Astrocyte of the spinal cord (primary cell): ENCODE measurements around the gene CAMTA1.

Source experiments
- DNase-seq: peaks from one replicate; pipeline ENCODE4 v3.0.0; 2011; ENCODE audit warnings: low read depth, low spot score
- H3K4me3 ChIP-seq: 2 replicates; pipeline ENCODE4 v1.5.1; 2011; ENCODE audit warnings: low read depth, mild to moderate bottlenecking, low read length, moderate library complexity
- CTCF ChIP-seq: IDR thresholded peaks from 2 replicates; pipeline ENCODE4 v1.5.1; 2012; ENCODE audit warnings: low read depth, mild to moderate bottlenecking, low read length, inconsistent platforms
- in situ Hi-C: cut with HindIII; loops from 2 replicates; pipeline ENCODE4 v1.10.0; 2017; ENCODE audit warnings: low sequenced_read_pairs

CAMTA1 gene

GRCh38 chr1:7501084-7501491 lies 715.8 kb downstream of the CAMTA1 start:
- no peak for TF ChIP-seq CTCF
- in situ Hi-C loops: no loop called here
- DNase-seq: peak; percentile 20

GRCh38 chr1:7501723-7502603 lies 716.7 kb downstream of the CAMTA1 start:
- no peak overlapping the region for H3K4me3 ChIP-seq
- in situ Hi-C loops: no loop called here
- DNase-seq: no peak
- TF ChIP-seq CTCF: no peak

More at GRCh38 chr1:7501084-7501491, 715.8 kb downstream of the CAMTA1 start:
- no peak overlapping the region for H3K4me3 ChIP-seq

GRCh38 chr1:7503691-7504437 lies 718.6 kb downstream of the CAMTA1 start:
- no peak for DNase-seq
- TF ChIP-seq CTCF: no peak
- in situ Hi-C loops: no loop called here
- no peak overlapping the region for H3K4me3 ChIP-seq

- in situ Hi-C loops: no loop called here
- no peak for TF ChIP-seq CTCF
- no peak overlapping the region for H3K4me3 ChIP-seq
- DNase-seq: no peak
These were observed 719.1 kb downstream of the CAMTA1 start for GRCh38 chr1:7504438-7504720.

- DNase-seq: no peak
- no peak overlapping the region for H3K4me3 ChIP-seq
- no peak for TF ChIP-seq CTCF
- in situ Hi-C loops: no loop called here
These were observed 720.0 kb downstream of the CAMTA1 start for GRCh38 chr1:7505094-7505770.

- TF ChIP-seq CTCF: no peak
- no peak for DNase-seq
- in situ Hi-C loops: no loop called here
These were observed 720.7 kb downstream of the CAMTA1 start for GRCh38 chr1:7505771-7506453.

More at GRCh38 chr1:7505771-7506453, 720.7 kb downstream of the CAMTA1 start:
- no peak overlapping the region for H3K4me3 ChIP-seq
